AG04449 (cell line): ENCODE measurements around the gene OR6J1.

Experiments
- CTCF ChIA-PET: fragments of 350-600 bp; formaldehyde crosslinking; extraction: SDS; loops from one replicate; lab custom pipeline; 2021; ENCODE audit warnings: antibody characterized with exemption; lab: Yijun Ruan, JAX
- POLR2A ChIA-PET: fragments of 400-600, 350-600 bp; formaldehyde crosslinking; extraction: SDS; loops from one replicate; lab custom pipeline; 2020; ENCODE audit warnings: antibody characterized with exemption, inconsistent platforms; lab: Yijun Ruan, JAX
- DNase-seq: peaks from one replicate; pipeline ENCODE4 v3.0.0-alpha.2; 2010; ENCODE audit warnings: low read depth, low spot score
- H3K4me3 ChIP-seq: 2 replicates; pipeline ENCODE4 v1.5.1; 2011; ENCODE audit warnings: low read depth, mild to moderate bottlenecking, control low read depth, low read length
- TF ChIP-seq, protein P1 (sequence below): IDR thresholded peaks from one replicate; pipeline ENCODE4 v1.5.1; 2011; ENCODE audit warnings: mild to moderate bottlenecking, moderate library complexity, low read length, control low read depth, inconsistent platforms; ENCODE audit not compliant: insufficient read depth; ENCODE audit errors: missing control alignments

The OR6J1 gene

DNA sequence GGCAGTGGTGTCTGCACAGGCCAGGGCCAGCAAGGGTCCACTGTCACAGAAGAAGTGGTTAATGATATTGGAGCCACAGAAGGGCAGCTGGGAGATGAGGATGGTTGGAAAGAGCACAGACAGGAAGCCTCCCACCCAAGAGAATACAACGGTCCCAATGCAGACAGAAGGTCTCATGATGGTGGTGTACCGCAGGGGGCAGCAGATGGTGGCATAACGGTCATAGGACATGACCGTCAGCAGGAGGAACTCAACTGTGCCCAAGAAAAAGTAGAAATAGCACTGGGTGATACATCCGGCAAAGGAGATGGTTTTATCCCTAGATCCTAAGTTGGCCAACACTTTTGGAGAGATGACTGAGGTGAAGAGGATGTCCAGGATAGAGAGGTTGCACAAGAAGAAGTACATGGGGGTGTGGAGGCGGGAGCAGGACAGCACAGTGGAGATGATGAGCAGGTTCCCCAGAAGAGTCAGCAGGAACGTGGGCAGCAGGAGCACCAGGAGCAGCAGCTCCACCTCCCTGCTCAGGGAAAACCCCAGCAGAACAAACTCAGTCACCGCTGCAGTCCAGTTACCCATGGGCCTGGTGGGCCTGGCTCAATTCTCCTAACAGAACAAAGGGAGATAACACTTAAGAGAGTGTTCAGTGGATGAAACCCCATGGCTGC, 9.8 kb downstream of the OR6J1 start:
- H3K4me3 ChIP-seq: no peak overlapping the region
- no peak for DNase-seq
- TF ChIP-seq, protein P1, sequence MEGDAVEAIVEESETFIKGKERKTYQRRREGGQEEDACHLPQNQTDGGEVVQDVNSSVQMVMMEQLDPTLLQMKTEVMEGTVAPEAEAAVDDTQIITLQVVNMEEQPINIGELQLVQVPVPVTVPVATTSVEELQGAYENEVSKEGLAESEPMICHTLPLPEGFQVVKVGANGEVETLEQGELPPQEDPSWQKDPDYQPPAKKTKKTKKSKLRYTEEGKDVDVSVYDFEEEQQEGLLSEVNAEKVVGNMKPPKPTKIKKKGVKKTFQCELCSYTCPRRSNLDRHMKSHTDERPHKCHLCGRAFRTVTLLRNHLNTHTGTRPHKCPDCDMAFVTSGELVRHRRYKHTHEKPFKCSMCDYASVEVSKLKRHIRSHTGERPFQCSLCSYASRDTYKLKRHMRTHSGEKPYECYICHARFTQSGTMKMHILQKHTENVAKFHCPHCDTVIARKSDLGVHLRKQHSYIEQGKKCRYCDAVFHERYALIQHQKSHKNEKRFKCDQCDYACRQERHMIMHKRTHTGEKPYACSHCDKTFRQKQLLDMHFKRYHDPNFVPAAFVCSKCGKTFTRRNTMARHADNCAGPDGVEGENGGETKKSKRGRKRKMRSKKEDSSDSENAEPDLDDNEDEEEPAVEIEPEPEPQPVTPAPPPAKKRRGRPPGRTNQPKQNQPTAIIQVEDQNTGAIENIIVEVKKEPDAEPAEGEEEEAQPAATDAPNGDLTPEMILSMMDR: no peak
- ChIA-PET POLR2A (interaction anchor here (0.8 kb wide), 1 partner anchor 45 kb away, joined by 3 read pairs; the partner anchor contains the start of gene DAD1), CTCF (interaction anchor here (0.5 to 1.0 kb wide), 2 partner anchors 8 to 64 kb away, joined by 3 read pairs; no protein-coding TSS in a partner anchor)

DNA sequence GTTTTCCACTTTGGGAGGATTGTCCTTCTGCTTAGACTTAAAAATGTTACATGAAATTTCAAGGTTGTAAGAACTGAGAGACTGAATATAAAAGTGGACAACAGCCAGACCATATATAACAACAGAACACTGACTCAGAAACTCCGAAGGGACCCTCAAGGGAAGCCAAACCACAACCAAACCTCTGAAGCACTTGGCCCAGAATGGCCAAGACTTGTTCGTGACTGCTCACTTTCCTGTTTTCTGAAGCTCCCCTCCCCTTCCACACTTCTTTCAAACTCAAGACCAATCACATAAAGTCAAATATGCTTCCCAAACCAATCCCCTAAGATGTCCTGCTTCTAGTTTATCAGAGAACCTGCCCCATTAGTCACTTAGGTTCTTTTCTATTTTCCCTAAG, 13.7 kb downstream of the OR6J1 start:
- CTCF ChIA-PET: interaction anchor here (1.1 to 2.7 kb wide), 3 partner anchors 15 to 33 kb away, joined by 3 to 12 read pairs (median 3); partner anchors contain the start of gene OR6J1
- TF ChIP-seq, protein P1: no peak
- H3K4me3 ChIP-seq: no peak overlapping the region
- DNase-seq: peak; percentile 72
- POLR2A ChIA-PET: interaction anchor here (1.4 kb wide), 1 partner anchor 12 kb away, joined by 4 read pairs; no protein-coding TSS in a partner anchor

DNA sequence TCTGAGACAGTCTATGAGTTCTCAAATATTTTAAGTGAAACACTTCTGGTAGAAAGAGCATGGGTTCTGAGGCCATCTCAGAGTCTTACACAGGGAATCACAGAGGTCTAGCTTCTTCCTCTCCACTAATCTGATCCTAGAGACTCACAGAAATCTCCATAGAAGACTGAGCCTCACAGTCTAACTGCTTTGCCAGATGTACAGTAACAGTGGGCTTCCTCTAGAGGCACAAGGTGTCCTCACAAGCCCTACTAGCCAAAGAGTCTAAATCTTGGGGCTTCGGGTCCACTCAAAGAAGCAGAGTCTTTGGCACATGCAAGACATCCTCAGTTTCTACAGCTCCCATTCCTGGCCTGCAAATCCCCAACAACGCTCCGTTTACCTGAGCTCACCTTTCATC, 14.1 kb downstream of the OR6J1 start:
- POLR2A ChIA-PET: interaction anchor here (1.4 kb wide), 1 partner anchor 12 kb away, joined by 4 read pairs; no protein-coding TSS in a partner anchor
- TF ChIP-seq, protein P1: no peak

DNA sequence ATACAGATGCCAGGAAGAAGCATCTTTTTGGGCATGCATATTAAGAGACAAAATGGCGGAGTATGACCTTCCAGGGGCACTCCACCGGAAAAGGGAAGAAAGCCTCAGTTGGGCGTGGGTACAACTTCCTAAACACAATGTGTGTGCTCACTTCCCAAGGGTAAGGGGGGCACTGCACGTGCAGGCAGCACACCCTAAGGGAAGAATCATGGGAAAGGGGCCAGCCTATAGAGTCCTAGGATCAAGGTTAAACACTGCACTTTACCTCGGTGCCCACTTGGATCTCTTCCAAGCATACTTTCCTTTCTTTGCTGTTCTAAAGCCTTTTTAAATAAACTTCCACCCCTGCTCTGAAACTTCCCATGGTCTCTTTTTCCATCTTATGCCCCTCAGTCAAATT, 14.8 kb downstream of the OR6J1 start:
- H3K4me3 ChIP-seq: no peak overlapping the region
- no peak for DNase-seq
- ChIA-PET POLR2A (no interaction called here), CTCF (interaction anchor here (1.1 to 2.7 kb wide), 3 partner anchors 16 to 32 kb away, joined by 3 to 12 read pairs (median 3); partner anchors contain the start of gene OR6J1)
- TF ChIP-seq, protein P1: no peak

More for the DNA sequence above, 14.1 kb downstream of the OR6J1 start:
- CTCF ChIA-PET: interaction anchor here (1.1 to 2.7 kb wide), 3 partner anchors 15 to 33 kb away, joined by 3 to 12 read pairs (median 3); partner anchors contain the start of gene OR6J1
- no peak overlapping the region for H3K4me3 ChIP-seq
- DNase-seq: no peak

DNA sequence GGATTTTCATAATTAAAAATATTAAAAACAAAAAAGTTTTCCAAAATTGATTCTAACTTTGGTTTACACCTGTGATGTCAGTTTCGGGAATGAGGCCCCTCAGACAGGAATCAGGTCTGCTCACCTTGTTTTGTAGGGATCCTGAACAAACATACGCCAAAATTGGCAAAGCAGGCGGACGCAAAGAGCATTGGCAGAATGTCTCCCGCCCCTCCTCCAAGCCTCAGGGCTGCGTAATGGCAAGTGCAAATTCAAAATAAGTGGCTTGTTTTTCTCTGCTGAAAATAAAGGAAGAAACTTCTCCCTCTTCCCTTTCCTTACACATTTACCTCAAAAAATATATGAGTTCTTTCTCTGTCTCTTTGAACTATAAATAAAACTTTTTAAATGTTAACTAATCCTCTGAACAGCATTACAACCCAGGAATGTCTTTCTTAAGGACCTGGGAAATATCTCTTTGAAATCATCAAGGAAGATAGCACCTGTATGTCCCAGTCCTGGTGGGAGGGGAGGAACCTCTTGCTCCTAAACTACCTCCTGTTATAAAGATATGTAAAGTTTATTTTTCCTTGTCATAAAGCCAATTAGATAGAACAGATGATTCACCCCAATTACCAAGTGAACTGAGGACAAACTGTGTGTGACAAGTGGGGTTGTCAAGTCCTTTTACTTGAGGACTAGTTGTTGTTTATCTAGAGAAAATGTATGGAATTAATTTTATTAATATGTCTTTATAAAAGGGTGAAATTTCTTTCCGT, 16.5 kb downstream of the OR6J1 start:
- ChIA-PET CTCF (no interaction called here), POLR2A (no interaction called here)
- TF ChIP-seq, protein P1: no peak
- no peak overlapping the region for H3K4me3 ChIP-seq
- DNase-seq: no peak
